Neural cell (in vitro differentiated cells): ENCODE measurements around the gene RGS1. TPM values are rescaled to one million over a fixed set of nuclear protein-coding genes. Genes with fewer than 3 reads are reported as not detected.
"Not testable (repeated sequence)": the region's sequence is repeated elsewhere in the genome, so short reads cannot be mapped to it uniquely, and the experiment has no call there.

Experiments
- H2AFZ ChIP-seq: fragments of 200-600, 300-800 bp; sonication (generic), shearing (Covaris generic); 2 replicates; pipeline ENCODE4 v1.6.0; 2014; ENCODE audit warnings: low read depth, mild to moderate bottlenecking, antibody characterized with exemption, low read length, moderate library complexity
- H3F3A ChIP-seq: fragments of 200-600 bp; shearing (Covaris generic); 2 replicates; pipeline ENCODE4 v1.6.1; 2016; ENCODE audit warnings: mild to moderate bottlenecking, moderate library complexity, mixed read lengths, antibody characterized with exemption, low read length; ENCODE audit not compliant: insufficient read depth, poor library complexity, severe bottlenecking
- H3K27ac ChIP-seq: fragments of 200-600, 300-800 bp; sonication (generic), shearing (Covaris generic); 2 replicates; pipeline ENCODE4 v1.5.1; 2014; ENCODE audit warnings: mild to moderate bottlenecking, low read length, moderate library complexity
- H3K27me3 ChIP-seq: fragments of 300-800, 200-600 bp; sonication (generic), shearing (Covaris generic); 2 replicates; pipeline ENCODE4 v1.6.0; 2014; ENCODE audit warnings: mild to moderate bottlenecking, low read depth, low read length, moderate library complexity; ENCODE audit not compliant: insufficient read depth
- H3K36me3 ChIP-seq: fragments of 300-800, 200-600 bp; sonication (generic), shearing (Covaris generic); 2 replicates; pipeline ENCODE4 v1.5.1; 2014; ENCODE audit warnings: mild to moderate bottlenecking, antibody characterized with exemption, low read length, moderate library complexity; ENCODE audit not compliant: insufficient read depth
- H3K4me2 ChIP-seq: fragments of 300-800, 200-600 bp; sonication (generic), shearing (Covaris generic); 2 replicates; pipeline ENCODE4 v1.6.0; 2014; ENCODE audit warnings: mild to moderate bottlenecking, low read length
- H3K4me3 ChIP-seq: fragments of 300-800, 200-600 bp; sonication (generic), shearing (Covaris generic); 2 replicates; pipeline ENCODE4 v1.5.1; 2014; ENCODE audit warnings: mild to moderate bottlenecking, low read length, moderate library complexity
- H3K79me2 ChIP-seq: fragments of 200-600 bp; shearing (Covaris generic); replicated peaks from 2 replicates; pipeline ENCODE4 v1.6.0; 2014; ENCODE audit warnings: mild to moderate bottlenecking, low read length, moderate library complexity; ENCODE audit not compliant: insufficient read depth
- H3K9ac ChIP-seq: fragments of 300-800, 200-600 bp; sonication (generic), shearing (Covaris generic); 2 replicates; pipeline ENCODE4 v1.6.1; 2016; ENCODE audit warnings: mild to moderate bottlenecking, low read length, mixed read lengths
- H3K9me2 ChIP-seq: fragments of 200-600 bp; shearing (Covaris generic); 2 replicates; pipeline ENCODE4 v1.6.1; 2016; ENCODE audit warnings: mild to moderate bottlenecking, low read length, mixed read lengths; ENCODE audit not compliant: insufficient read depth
- H3K9me3 ChIP-seq: fragments of 200-600, 300-800 bp; sonication (generic), shearing (Covaris generic); 2 replicates; pipeline ENCODE4 v1.6.1; 2016; ENCODE audit warnings: mild to moderate bottlenecking, mixed run types, low read length, moderate library complexity, mixed read lengths
- H4K20me1 ChIP-seq: fragments of 200-600 bp; shearing (Covaris generic); 2 replicates; pipeline ENCODE4 v1.6.1; 2016; ENCODE audit warnings: mild to moderate bottlenecking, mixed run types; ENCODE audit not compliant: insufficient read depth
- EP300 ChIP-seq: fragments of 450-650 bp; conservative IDR thresholded peaks from 2 replicates; pipeline ENCODE4 v1.6.1; 2014; ENCODE audit warnings: antibody characterized with exemption, mild to moderate bottlenecking, moderate library complexity; ENCODE audit not compliant: poor library complexity, severe bottlenecking
- EZH2 ChIP-seq: fragments of 200-600, 300-800 bp; shearing (Covaris generic), sonication (generic); IDR thresholded peaks from 2 replicates; pipeline ENCODE4 v1.6.1; 2014; ENCODE audit warnings: antibody characterized with exemption, low read length, borderline replicate concordance, mild to moderate bottlenecking; ENCODE audit not compliant: insufficient read depth, poor library complexity, severe bottlenecking
- MXI1 ChIP-seq: fragments of 450-650 bp; conservative IDR thresholded peaks from 2 replicates; pipeline ENCODE4 v1.6.1; 2014; ENCODE audit warnings: antibody characterized with exemption, mild to moderate bottlenecking; ENCODE audit not compliant: poor library complexity, severe bottlenecking
- POLR2AphosphoS5 ChIP-seq: IDR thresholded peaks from 2 replicates; pipeline ENCODE4 v1.6.1; 2012
- RAD21 ChIP-seq: fragments of 450-650 bp; conservative IDR thresholded peaks from 2 replicates; pipeline ENCODE4 v1.6.1; 2014; ENCODE audit warnings: antibody characterized with exemption, mild to moderate bottlenecking, moderate library complexity
- SMC3 ChIP-seq: fragments of 450-650 bp; conservative IDR thresholded peaks from 2 replicates; pipeline ENCODE4 v1.6.1; 2014; ENCODE audit warnings: antibody characterized with exemption, mild to moderate bottlenecking, moderate library complexity; ENCODE audit not compliant: poor library complexity
- TAF1 ChIP-seq: IDR thresholded peaks from 2 replicates; pipeline ENCODE4 v1.6.1; 2012; ENCODE audit warnings: low read depth
- polyA plus RNA-seq: library from polyadenylated mRNA; depleted of rRNA; stranded (reverse); fragments of >200 nt; gene quantifications from 2 replicates; pipeline ENCODE4 v1.2.3, GENCODE V29; 2014
- TF ChIP-seq, protein P1 (sequence below): fragments of 450-650 bp; IDR thresholded peaks from 2 replicates; pipeline ENCODE4 v1.5.1; 2014; ENCODE audit warnings: antibody characterized with exemption, mild to moderate bottlenecking, moderate library complexity; ENCODE audit not compliant: poor library complexity, severe bottlenecking
- TF ChIP-seq, protein P2 (sequence below): IDR thresholded peaks from 2 replicates; pipeline ENCODE4 v1.6.1; 2012; ENCODE audit warnings: borderline replicate concordance

Gene RGS1
- polyA plus RNA-seq, 1 donor from 2014 or later = not detected

DNA sequence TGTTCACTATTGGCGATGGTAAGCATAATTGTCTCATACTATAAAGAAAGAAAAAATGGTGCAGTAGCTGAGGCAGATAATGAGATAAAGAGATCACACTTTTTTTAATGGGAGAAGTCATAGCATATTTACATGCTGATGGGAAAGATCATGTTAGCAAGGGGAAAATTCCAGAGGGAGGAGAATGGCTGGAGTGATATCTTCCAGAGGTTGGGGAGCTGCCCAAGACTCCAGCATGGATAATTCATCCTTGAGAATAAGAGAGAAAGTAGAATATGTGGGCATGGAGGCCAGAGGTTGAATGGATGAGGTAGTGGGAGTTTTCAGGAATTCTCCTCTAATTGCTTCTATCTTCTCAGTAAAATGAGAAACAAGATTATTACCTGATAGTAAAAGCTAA, 45.8 kb upstream of the RGS1 start:
- Histone ChIP-seq H3K4me2 (no peak overlapping the region), H3K27me3 (no peaks in the 10 kb centered on the region), H3K27ac (no peak overlapping the region)

DNA sequence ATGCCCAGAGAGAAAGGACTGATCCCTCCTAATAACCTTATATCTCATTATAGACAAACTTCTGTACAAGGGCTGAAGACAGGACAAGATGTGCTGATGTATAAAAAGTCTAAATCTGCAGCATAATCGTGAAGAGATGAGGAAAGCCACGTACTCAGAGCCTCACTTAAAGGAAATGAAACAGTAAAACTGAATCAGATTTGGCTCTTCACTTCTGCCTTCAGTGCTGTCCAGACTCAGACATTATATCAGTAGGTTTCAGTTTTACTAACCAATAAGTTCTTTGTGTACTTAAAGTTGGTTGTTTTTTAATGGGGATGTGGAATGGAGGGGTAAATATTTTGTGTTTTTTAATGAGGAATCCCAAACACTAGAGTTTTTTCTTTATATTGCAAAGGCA, 45.3 kb upstream of the RGS1 start:
- Histone ChIP-seq H3K9me3 (no peaks in the 10 kb centered on the region), H3F3A (no peaks in the 10 kb centered on the region), H3K4me3 (no peak overlapping the region), H3K9ac (no peak overlapping the region), H3K27ac (no peak overlapping the region), H3K79me2 (no peaks in the 10 kb centered on the region), H3K4me2 (no peak overlapping the region), H3K36me3 (no peaks in the 10 kb centered on the region), H4K20me1 (no peaks in the 10 kb centered on the region), H2AFZ (no peak overlapping the region), H3K27me3 (no peaks in the 10 kb centered on the region), H3K9me2 (no peaks in the 10 kb centered on the region)
- TF ChIP-seq, protein P1, sequence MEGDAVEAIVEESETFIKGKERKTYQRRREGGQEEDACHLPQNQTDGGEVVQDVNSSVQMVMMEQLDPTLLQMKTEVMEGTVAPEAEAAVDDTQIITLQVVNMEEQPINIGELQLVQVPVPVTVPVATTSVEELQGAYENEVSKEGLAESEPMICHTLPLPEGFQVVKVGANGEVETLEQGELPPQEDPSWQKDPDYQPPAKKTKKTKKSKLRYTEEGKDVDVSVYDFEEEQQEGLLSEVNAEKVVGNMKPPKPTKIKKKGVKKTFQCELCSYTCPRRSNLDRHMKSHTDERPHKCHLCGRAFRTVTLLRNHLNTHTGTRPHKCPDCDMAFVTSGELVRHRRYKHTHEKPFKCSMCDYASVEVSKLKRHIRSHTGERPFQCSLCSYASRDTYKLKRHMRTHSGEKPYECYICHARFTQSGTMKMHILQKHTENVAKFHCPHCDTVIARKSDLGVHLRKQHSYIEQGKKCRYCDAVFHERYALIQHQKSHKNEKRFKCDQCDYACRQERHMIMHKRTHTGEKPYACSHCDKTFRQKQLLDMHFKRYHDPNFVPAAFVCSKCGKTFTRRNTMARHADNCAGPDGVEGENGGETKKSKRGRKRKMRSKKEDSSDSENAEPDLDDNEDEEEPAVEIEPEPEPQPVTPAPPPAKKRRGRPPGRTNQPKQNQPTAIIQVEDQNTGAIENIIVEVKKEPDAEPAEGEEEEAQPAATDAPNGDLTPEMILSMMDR = no peak
- TF ChIP-seq EP300 (no peak), RAD21 (no peak), TAF1 (no peak), EZH2 (no peak), POLR2AphosphoS5 (no peak), MXI1 (no peak), SMC3 (no peak)
- TF ChIP-seq, protein P2, sequence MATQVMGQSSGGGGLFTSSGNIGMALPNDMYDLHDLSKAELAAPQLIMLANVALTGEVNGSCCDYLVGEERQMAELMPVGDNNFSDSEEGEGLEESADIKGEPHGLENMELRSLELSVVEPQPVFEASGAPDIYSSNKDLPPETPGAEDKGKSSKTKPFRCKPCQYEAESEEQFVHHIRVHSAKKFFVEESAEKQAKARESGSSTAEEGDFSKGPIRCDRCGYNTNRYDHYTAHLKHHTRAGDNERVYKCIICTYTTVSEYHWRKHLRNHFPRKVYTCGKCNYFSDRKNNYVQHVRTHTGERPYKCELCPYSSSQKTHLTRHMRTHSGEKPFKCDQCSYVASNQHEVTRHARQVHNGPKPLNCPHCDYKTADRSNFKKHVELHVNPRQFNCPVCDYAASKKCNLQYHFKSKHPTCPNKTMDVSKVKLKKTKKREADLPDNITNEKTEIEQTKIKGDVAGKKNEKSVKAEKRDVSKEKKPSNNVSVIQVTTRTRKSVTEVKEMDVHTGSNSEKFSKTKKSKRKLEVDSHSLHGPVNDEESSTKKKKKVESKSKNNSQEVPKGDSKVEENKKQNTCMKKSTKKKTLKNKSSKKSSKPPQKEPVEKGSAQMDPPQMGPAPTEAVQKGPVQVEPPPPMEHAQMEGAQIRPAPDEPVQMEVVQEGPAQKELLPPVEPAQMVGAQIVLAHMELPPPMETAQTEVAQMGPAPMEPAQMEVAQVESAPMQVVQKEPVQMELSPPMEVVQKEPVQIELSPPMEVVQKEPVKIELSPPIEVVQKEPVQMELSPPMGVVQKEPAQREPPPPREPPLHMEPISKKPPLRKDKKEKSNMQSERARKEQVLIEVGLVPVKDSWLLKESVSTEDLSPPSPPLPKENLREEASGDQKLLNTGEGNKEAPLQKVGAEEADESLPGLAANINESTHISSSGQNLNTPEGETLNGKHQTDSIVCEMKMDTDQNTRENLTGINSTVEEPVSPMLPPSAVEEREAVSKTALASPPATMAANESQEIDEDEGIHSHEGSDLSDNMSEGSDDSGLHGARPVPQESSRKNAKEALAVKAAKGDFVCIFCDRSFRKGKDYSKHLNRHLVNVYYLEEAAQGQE = no peak

More for the DNA sequence above, 45.8 kb upstream of the RGS1 start:
- Histone ChIP-seq H3K9me2 (no peaks in the 10 kb centered on the region), H3K4me3 (no peak overlapping the region), H2AFZ (no peak overlapping the region), H4K20me1 (no peaks in the 10 kb centered on the region), H3K9ac (no peak overlapping the region), H3F3A (no peaks in the 10 kb centered on the region), H3K79me2 (no peaks in the 10 kb centered on the region), H3K9me3 (no peaks in the 10 kb centered on the region), H3K36me3 (no peaks in the 10 kb centered on the region)
- TF ChIP-seq EP300 = no peak
- no peak for TF ChIP-seq TAF1
- TF ChIP-seq EZH2 = no peak
- no peak for TF ChIP-seq MXI1
- TF ChIP-seq, protein P1 = no peak

DNA sequence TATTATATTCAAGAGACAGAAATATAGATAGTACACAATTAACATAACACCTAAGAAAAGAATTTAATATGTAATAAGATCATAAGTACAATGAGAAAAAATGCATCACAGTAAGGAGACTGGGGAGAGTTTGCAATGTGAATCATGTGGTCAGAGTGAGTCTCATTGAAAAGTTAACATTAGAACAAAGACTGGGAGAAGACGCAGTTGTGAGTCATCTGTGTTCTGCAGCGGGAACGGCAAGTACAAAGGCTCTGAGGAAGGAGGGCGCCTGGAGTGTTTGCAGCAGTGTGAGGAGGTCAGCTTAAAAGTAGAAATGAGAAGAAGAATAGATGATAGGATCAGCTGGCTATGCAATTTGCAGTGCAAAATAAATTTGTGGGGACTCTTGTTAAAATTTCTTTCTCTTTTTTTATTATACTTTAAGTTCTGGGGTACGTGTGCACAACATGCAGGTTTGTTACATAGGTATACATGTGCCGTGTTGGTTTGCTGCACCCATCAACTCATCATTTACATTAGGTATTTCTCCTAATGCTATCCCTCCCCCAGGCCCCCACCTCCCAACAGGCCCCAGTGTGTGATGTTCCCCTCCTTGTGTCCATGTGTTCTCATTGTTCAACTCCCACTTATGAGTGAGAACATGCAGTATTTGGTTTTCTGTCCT, 44.4 kb upstream of the RGS1 start:
- not testable (repeated sequence) for H3K27ac ChIP-seq, H3K4me2 ChIP-seq, H3K9me2 ChIP-seq, H3K79me2 ChIP-seq, H3K4me3 ChIP-seq, H2AFZ ChIP-seq, H3K9me3 ChIP-seq, H3F3A ChIP-seq, H3K27me3 ChIP-seq, H4K20me1 ChIP-seq, H3K9ac ChIP-seq, H3K36me3 ChIP-seq
